PC-3 (cell line): ENCODE results near the gene MME. TPM values are rescaled to one million over a fixed set of nuclear protein-coding genes. Genes with fewer than 3 reads are reported as not detected.

Source experiments
- ATAC-seq: fragments of 200-7000 bp; cut with Tn5 transposase; 2 replicates; pipeline ENCODE4 v1.9.1; 2020; ENCODE audit warnings: mild to moderate bottlenecking, moderate library complexity
- Bru-seq: library from RNA; stranded (reverse); fragments of 400-500 nt; gene quantifications from one replicate; lab custom pipeline; 2021; lab: Mats Ljungman, UMichigan
- BruChase-seq, 2 experiments: library from RNA; stranded (reverse); fragments of 400-500 nt; gene quantifications; one replicate each; lab custom pipeline; 2021; lab: Mats Ljungman, UMichigan
- BruUV-seq: library from RNA; stranded (reverse); fragments of 400-500 nt; replicated peaks from 2 replicates; lab custom pipeline; 2021; lab: Mats Ljungman, UMichigan
- CTCF ChIA-PET: fragments of 300-600 bp; sonication (Branson Sonifier 250); formaldehyde crosslinking; loops from one replicate; lab custom pipeline; 2022; ENCODE audit warnings: antibody characterized with exemption; lab: Charles Lee
- POLR2A ChIA-PET: fragments of 300-600 bp; sonication (Branson Sonifier 250); formaldehyde crosslinking; loops from one replicate; lab custom pipeline; 2022; ENCODE audit warnings: antibody characterized with exemption; ENCODE audit not compliant: unreplicated experiment; lab: Charles Lee
- DNase-seq: peaks from one replicate; pipeline ENCODE4 v3.0.0-alpha.2; 2015
- H2AFZ ChIP-seq: fragments of 300-600 bp; sonication (generic); 2 replicates; pipeline ENCODE4 v1.6.0; 2016; ENCODE audit warnings: antibody characterized with exemption, low read length
- H3F3A ChIP-seq: fragments of 300-600 bp; sonication (generic); one replicate; pipeline ENCODE4 v1.6.0; 2017; ENCODE audit warnings: antibody characterized with exemption, low read length, control low read depth, mild to moderate bottlenecking; ENCODE audit not compliant: unreplicated experiment
- H3K27ac ChIP-seq: fragments of 300-600 bp; sonication (generic); 2 replicates; pipeline ENCODE4 v1.5.1; 2016; ENCODE audit warnings: mild to moderate bottlenecking, low read length
- H3K27me3 ChIP-seq: fragments of 300-600 bp; sonication (generic); 2 replicates; pipeline ENCODE4 v1.6.1; 2016; ENCODE audit warnings: low read length, mixed read lengths
- H3K36me3 ChIP-seq: fragments of 300-600 bp; sonication (generic); 2 replicates; pipeline ENCODE4 v1.6.1; 2016; ENCODE audit warnings: low read depth, mixed run types, low read length, mixed read lengths
- H3K4me1 ChIP-seq: fragments of 300-600 bp; sonication (generic); 2 replicates; pipeline ENCODE4 v1.5.1; 2016; ENCODE audit warnings: low read length; ENCODE audit not compliant: insufficient read depth
- H3K4me2 ChIP-seq: fragments of 300-600 bp; sonication (generic); 2 replicates; pipeline ENCODE4 v1.6.0; 2016; ENCODE audit warnings: low read length
- H3K4me3 ChIP-seq: fragments of 300-600 bp; sonication (generic); 2 replicates; pipeline ENCODE4 v1.5.1; 2016; ENCODE audit warnings: mild to moderate bottlenecking, low read length, mixed read lengths
- H3K79me2 ChIP-seq: fragments of 300-600 bp; sonication (generic); 2 replicates; pipeline ENCODE4 v1.6.1; 2017; ENCODE audit warnings: low read length, mixed read lengths
- H3K9ac ChIP-seq: fragments of 300-600 bp; sonication (generic); 2 replicates; pipeline ENCODE4 v1.6.0; 2016; ENCODE audit warnings: mild to moderate bottlenecking, low read length
- H3K9me2 ChIP-seq: fragments of 300-600 bp; sonication (generic); replicated peaks from 2 replicates; pipeline ENCODE4 v1.6.1; 2016; ENCODE audit warnings: mixed run types, low read length, mixed read lengths
- H3K9me3 ChIP-seq: fragments of 300-600 bp; sonication (generic); 2 replicates; pipeline ENCODE4 v1.6.1; 2016; ENCODE audit warnings: low read length, mixed read lengths
- H4K20me1 ChIP-seq: fragments of 300-600 bp; sonication (generic); 2 replicates; pipeline ENCODE4 v1.6.1; 2016; ENCODE audit warnings: low read length, mixed read lengths
- EZH2 ChIP-seq: fragments of 300-600 bp; sonication (generic); IDR thresholded peaks from one replicate; pipeline ENCODE4 v1.6.1; 2017; ENCODE audit warnings: antibody characterized with exemption, mild to moderate bottlenecking, low read length; ENCODE audit not compliant: unreplicated experiment
- EZH2phosphoT487 ChIP-seq: fragments of 300-600 bp; sonication (generic); IDR thresholded peaks from 2 replicates; pipeline ENCODE4 v1.6.1; 2018; ENCODE audit warnings: mild to moderate bottlenecking, antibody characterized with exemption, low read length, borderline replicate concordance
- intact Hi-C: fragments of 100-400 bp; cut with micrococcal nuclease; formaldehyde crosslinking; loops from 2 replicates; pipeline ENCODE4 v1.9.0; 2023
- long read RNA-seq: library from polyadenylated mRNA; unstranded; transcript quantifications from one replicate; pipeline ENCODE4 v2.0.0, GENCODE V29; 2021; ENCODE audit not compliant: unreplicated experiment
- total RNA-seq: library from RNA; depleted of rRNA; stranded (reverse); fragments of >200 nt; gene quantifications from 2 replicates; pipeline ENCODE4 v1.2.3, GENCODE V29; 2014; rRNA removed
- TF ChIP-seq, protein P1 (sequence below): fragments of 300-600 bp; sonication (generic); conservative IDR thresholded peaks from 2 replicates; pipeline ENCODE4 v1.5.1; 2017; ENCODE audit warnings: antibody characterized with exemption, low read depth, mild to moderate bottlenecking, low read length

Gene MME
- total RNA-seq (1.2 and 3.1 TPM in 2 replicates), Bru-seq, nascent RNA (percentile 19 among the genes with signal in this experiment), BruChase-seq, experiment 1, labeled RNA remaining after a 6-hour chase (percentile 17 among the genes with signal in this experiment), BruChase-seq, experiment 2, labeled RNA remaining after a 2-hour chase (percentile 16 among the genes with signal in this experiment)
- long read RNA-seq, result 0 reads

DNA sequence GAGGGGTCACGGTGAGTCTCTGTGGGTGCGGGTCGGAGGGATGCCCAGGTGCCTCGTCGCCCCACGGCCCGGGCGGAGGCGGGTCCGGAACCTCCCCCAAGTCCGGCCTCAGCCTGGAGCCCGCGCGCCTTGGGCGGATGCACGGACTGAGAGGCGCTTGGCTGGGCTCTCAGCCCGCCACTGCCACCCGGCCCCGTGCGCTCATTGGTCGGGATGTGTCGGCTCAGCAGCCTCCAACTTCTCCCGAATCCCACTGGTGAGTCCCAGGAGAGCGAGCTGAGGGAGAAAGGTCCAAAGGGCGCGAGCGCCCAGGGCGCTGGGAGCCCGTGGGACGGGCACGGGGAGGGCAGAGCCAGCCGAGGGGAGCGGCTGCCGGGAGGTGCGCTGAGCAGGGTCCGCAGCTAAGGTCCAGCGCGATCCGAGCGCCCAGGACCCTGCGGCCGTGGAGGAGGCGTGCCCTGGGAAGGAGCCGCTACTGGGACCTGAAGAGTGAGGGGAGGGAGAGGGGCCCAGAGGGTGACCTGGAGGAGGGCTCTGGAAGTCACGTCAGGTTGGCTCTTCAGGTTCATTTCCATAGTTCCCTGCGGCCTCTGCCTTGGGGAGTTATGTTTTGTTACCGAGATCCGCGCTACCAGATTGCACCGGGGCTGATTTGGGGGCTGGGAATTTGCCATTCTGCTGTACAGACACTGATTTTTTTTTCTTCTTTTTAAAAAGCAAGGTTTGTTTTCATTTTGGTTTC lies at the start of gene MME:
MME (plus strand) TSS at position 574 of the 742 bp plus-strand sequence. CDS start 3,849 bp downstream, outside the sequence.
- Histone ChIP-seq H3K4me3 (peak within 1 kb of the TSS; percentile 82), H3K79me2 (no peaks in the 10 kb centered on the region), H3K9ac (no peak within 1 kb of the TSS), H3K27ac (no peak within 1 kb of the TSS), H3K4me1 (peaks cover 8% of the 10 kb centered on the region), H3K4me2 (peak within 1 kb of the TSS; percentile 92), H3F3A (no peaks in the 10 kb centered on the region), H3K9me3 (no peaks in the 10 kb centered on the region), H3K36me3 (no peaks in the 10 kb centered on the region), H2AFZ (peak within 1 kb of the TSS; percentile 96), H3K27me3 (peaks cover 30% of the 10 kb centered on the region), H3K9me2 (no peaks in the 10 kb centered on the region), H4K20me1 (no peaks in the 10 kb centered on the region)
- ChIA-PET CTCF (no interaction called here), POLR2A (interaction anchor here (0.6 kb wide), 1 partner anchor 322 kb away, joined by 4 read pairs; no protein-coding TSS in a partner anchor)
- intact Hi-C loops, result loop anchor here (2.0 kb wide), 1 partner anchor 243 kb away; no protein-coding TSS in a partner anchor
- TF ChIP-seq, protein P1, sequence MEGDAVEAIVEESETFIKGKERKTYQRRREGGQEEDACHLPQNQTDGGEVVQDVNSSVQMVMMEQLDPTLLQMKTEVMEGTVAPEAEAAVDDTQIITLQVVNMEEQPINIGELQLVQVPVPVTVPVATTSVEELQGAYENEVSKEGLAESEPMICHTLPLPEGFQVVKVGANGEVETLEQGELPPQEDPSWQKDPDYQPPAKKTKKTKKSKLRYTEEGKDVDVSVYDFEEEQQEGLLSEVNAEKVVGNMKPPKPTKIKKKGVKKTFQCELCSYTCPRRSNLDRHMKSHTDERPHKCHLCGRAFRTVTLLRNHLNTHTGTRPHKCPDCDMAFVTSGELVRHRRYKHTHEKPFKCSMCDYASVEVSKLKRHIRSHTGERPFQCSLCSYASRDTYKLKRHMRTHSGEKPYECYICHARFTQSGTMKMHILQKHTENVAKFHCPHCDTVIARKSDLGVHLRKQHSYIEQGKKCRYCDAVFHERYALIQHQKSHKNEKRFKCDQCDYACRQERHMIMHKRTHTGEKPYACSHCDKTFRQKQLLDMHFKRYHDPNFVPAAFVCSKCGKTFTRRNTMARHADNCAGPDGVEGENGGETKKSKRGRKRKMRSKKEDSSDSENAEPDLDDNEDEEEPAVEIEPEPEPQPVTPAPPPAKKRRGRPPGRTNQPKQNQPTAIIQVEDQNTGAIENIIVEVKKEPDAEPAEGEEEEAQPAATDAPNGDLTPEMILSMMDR, result no peak
- TF ChIP-seq EZH2 (no peak), EZH2phosphoT487 (no peak; the same call in 1 of the 2 replicates)
- DNase-seq (peak; percentile 38), ATAC-seq (peak; percentile 84)
- BruUV-seq, result no TSS peak

DNA sequence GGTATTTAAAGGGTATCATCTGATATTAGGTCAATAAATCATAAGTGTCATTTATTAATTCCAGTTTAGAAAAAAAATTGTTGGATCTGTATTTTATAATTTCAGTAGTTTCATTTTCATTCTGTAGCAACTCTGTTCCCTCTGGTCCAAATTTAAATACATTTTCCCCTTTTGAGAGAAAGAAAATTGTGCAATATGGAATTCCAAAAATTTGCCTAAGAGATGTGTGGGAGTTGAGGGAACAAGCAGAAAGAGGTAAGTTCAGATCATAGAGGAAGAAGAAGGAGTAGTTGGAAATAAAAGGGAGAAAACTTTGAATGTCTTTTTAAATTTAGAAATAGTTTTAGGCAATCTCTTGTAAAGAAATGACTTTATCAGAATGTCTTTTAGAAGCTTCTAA lies 48.9 kb upstream of the MME start:
- Histone ChIP-seq H3K4me1 (no peaks in the 10 kb centered on the region), H3K27ac (no peak overlapping the region), H3F3A (no peaks in the 10 kb centered on the region), H3K4me2 (no peak overlapping the region), H3K9me3 (no peaks in the 10 kb centered on the region), H3K36me3 (no peaks in the 10 kb centered on the region), H3K9me2 (no peaks in the 10 kb centered on the region), H2AFZ (no peak overlapping the region), H4K20me1 (no peaks in the 10 kb centered on the region), H3K79me2 (no peaks in the 10 kb centered on the region), H3K4me3 (no peak overlapping the region), H3K27me3 (peaks cover 8% of the 10 kb centered on the region; the same call in 1 of the 2 replicates), H3K9ac (no peak overlapping the region)
- POLR2A ChIA-PET, result no interaction called here
- intact Hi-C loops, result no loop called here
- no peak for DNase-seq
- TF ChIP-seq EZH2 (no peak), EZH2phosphoT487 (no peak)
- TF ChIP-seq, protein P1, result no peak
- BruUV-seq, result no TSS peak
- no peak for ATAC-seq
- CTCF ChIA-PET, result no interaction called here

DNA sequence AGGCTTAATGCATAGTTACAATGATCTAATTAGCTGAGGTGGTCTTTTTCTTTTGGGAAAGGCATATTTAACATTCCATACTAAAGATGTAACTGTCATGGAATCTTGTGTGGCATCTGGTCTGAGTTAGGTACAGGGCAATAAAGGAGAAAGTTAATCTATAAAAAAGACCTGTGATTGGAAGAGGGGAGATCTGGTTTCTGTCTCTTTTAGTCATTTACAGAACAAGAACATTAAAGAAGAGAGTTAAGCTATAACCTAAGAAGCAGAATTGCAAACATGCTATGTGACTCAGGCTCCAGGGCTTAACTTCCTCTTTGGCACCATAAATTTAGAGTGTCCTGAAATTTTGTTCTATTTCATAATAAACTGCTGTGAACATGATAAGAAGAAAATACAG lies 47.2 kb upstream of the MME start:
- H3K4me1 ChIP-seq, result no peaks in the 10 kb centered on the region
- POLR2A ChIA-PET, result no interaction called here

More for the DNA sequence above, 47.2 kb upstream of the MME start:
- H4K20me1 ChIP-seq, result no peaks in the 10 kb centered on the region
- no peaks in the 10 kb centered on the region for H3K79me2 ChIP-seq
- peaks cover 8% of the 10 kb centered on the region; the same call in 1 of the 2 replicates for H3K27me3 ChIP-seq
- H2AFZ ChIP-seq, result no peak overlapping the region
- DNase-seq (no peak), ATAC-seq (no peak)
- H3K9me3 ChIP-seq, result no peaks in the 10 kb centered on the region
- H3K9me2 ChIP-seq, result no peaks in the 10 kb centered on the region
- H3K27ac ChIP-seq, result no peak overlapping the region
- TF ChIP-seq, protein P1, result no peak
- TF ChIP-seq EZH2 (no peak), EZH2phosphoT487 (no peak)
- H3F3A ChIP-seq, result no peaks in the 10 kb centered on the region
- no peaks in the 10 kb centered on the region for H3K36me3 ChIP-seq
- no peak overlapping the region for H3K9ac ChIP-seq
- H3K4me2 ChIP-seq, result no peak overlapping the region
- intact Hi-C loops, result no loop called here
- CTCF ChIA-PET, result no interaction called here
- no peak overlapping the region for H3K4me3 ChIP-seq
- BruUV-seq, result no TSS peak
